Mesendoderm (in vitro differentiated cells): Measurements from ENCODE around the gene F11R.
"Not testable (repeated sequence)": the region's sequence is repeated elsewhere in the genome, so short reads cannot be mapped to it uniquely, and the experiment has no call there.

Source experiments
- DNase-seq: peaks from one replicate; pipeline ENCODE4 v3.0.0; 2013
- H2AK5ac ChIP-seq: 2 replicates; pipeline ENCODE4 v1.6.1; 2013; ENCODE audit warnings: low read length, inconsistent platforms
- H2BK120ac ChIP-seq: 2 replicates; pipeline ENCODE4 v1.6.1; 2013; ENCODE audit warnings: low read depth, mild to moderate bottlenecking, low read length, moderate library complexity, mixed read lengths
- H2BK15ac ChIP-seq: replicated peaks from 2 replicates; pipeline ENCODE4 v1.6.1; 2013; ENCODE audit warnings: low read depth, mild to moderate bottlenecking, moderate library complexity
- H2BK5ac ChIP-seq: 2 replicates; pipeline ENCODE4 v1.6.1; 2013; ENCODE audit warnings: low read length, inconsistent platforms
- H3K18ac ChIP-seq: 2 replicates; pipeline ENCODE4 v1.6.1; 2013; ENCODE audit warnings: mild to moderate bottlenecking, low read length, mixed read lengths
- H3K23ac ChIP-seq: one replicate; pipeline ENCODE4 v1.6.1; 2013; ENCODE audit warnings: low read length
- H3K27ac ChIP-seq: 2 replicates; pipeline ENCODE4 v1.5.1; 2013; ENCODE audit warnings: low read depth, mild to moderate bottlenecking, inconsistent platforms, low read length, moderate library complexity
- H3K27me3 ChIP-seq: 2 replicates; pipeline ENCODE4 v1.6.1; 2013; ENCODE audit warnings: low read length, control low read depth, mild to moderate bottlenecking, inconsistent platforms; ENCODE audit not compliant: insufficient read depth, poor library complexity
- H3K36me3 ChIP-seq: 2 replicates; pipeline ENCODE4 v1.6.1; 2013; ENCODE audit warnings: low read length, inconsistent platforms; ENCODE audit not compliant: control insufficient read depth, insufficient read depth
- H3K4ac ChIP-seq: one replicate; pipeline ENCODE4 v1.6.1; 2013; ENCODE audit warnings: low read depth, mild to moderate bottlenecking, low read length, moderate library complexity
- H3K4me1 ChIP-seq: 2 replicates; pipeline ENCODE4 v1.6.1; 2013; ENCODE audit warnings: low read depth, low read length, inconsistent platforms; ENCODE audit not compliant: control insufficient read depth
- H3K4me2 ChIP-seq: 2 replicates; pipeline ENCODE4 v1.6.1; 2013; ENCODE audit warnings: low read length
- H3K4me3 ChIP-seq: 2 replicates; pipeline ENCODE4 v1.5.1; 2013; ENCODE audit warnings: mild to moderate bottlenecking, low read length
- H3K56ac ChIP-seq: one replicate; pipeline ENCODE4 v1.6.1; 2013; ENCODE audit warnings: low read length
- H3K79me1 ChIP-seq: 2 replicates; pipeline ENCODE4 v1.6.1; 2013; ENCODE audit warnings: low read length, inconsistent platforms
- H3K79me2 ChIP-seq: 2 replicates; pipeline ENCODE4 v1.6.1; 2013; ENCODE audit warnings: mild to moderate bottlenecking, low read length; ENCODE audit not compliant: control insufficient read depth, insufficient read depth
- H3K9ac ChIP-seq: 2 replicates; pipeline ENCODE4 v1.6.1; 2013; ENCODE audit warnings: low read length, inconsistent platforms
- H4K5ac ChIP-seq: one replicate; pipeline ENCODE4 v1.6.1; 2013; ENCODE audit warnings: low read length
- H4K8ac ChIP-seq: one replicate; pipeline ENCODE4 v1.6.1; 2013; ENCODE audit warnings: low read depth, mild to moderate bottlenecking, control low read depth, low read length, moderate library complexity
- WGBS: extraction: QIAGEN DNeasy Blood & Tissue Kit; methylation state at CpG from one replicate; pipeline ENCODE4 v1.1.7; 2013; ENCODE audit warnings: low lambda C conversion rate, missing lambda C conversion rate; ENCODE audit not compliant: insufficient coverage; ENCODE audit errors: extremely low coverage; 5-methylcytosine and 5-hydroxymethylcytosine counted together

Gene F11R

GRCh38 chr1:161019751-161020495 is 1.0 kb downstream of the F11R start:
- peak overlapping the region; percentile 92 for H3K23ac ChIP-seq
- peak overlapping the region; percentile 97 for H3K56ac ChIP-seq
- no peak overlapping the region for H2BK15ac ChIP-seq
- peak; percentile 71 for DNase-seq
- peaks cover 11% of the 10 kb centered on the region for H3K4me1 ChIP-seq
- peak overlapping the region; percentile 39 for H3K4ac ChIP-seq
- peaks cover 46% of the 10 kb centered on the region for H3K79me2 ChIP-seq
- H3K18ac ChIP-seq = peak overlapping the region; percentile 9
- peak overlapping the region; percentile 96 for H3K4me2 ChIP-seq
- H3K27ac ChIP-seq = peak overlapping the region; percentile 89
- H2BK5ac ChIP-seq = peak overlapping the region; percentile 61
- H3K27me3 ChIP-seq = no peaks in the 10 kb centered on the region
- peak overlapping the region; percentile 81 for H3K4me3 ChIP-seq
- H3K9ac ChIP-seq = peak overlapping the region; percentile 97
- no peaks in the 10 kb centered on the region for H3K36me3 ChIP-seq
- H3K79me1 ChIP-seq = peaks cover 5% of the 10 kb centered on the region
- H2AK5ac ChIP-seq = peak overlapping the region; percentile 57
- no peak overlapping the region for H4K5ac ChIP-seq
- no CpG with 5 or more reads among the region's 10 CpGs for WGBS
- no peak overlapping the region for H2BK120ac ChIP-seq
- no peak overlapping the region for H4K8ac ChIP-seq

GRCh38 chr1:161019111-161019660 is 1.8 kb downstream of the F11R start:
- Histone ChIP-seq H3K4me2 (peak overlapping the region; percentile 96), H3K79me2 (peaks cover 50% of the 10 kb centered on the region), H3K4me1 (peaks cover 13% of the 10 kb centered on the region), H3K9ac (peak overlapping the region; percentile 7)
- not testable (repeated sequence) for H3K18ac ChIP-seq, H2BK120ac ChIP-seq, DNase-seq, H3K79me1 ChIP-seq, H3K23ac ChIP-seq, H3K27me3 ChIP-seq, H3K56ac ChIP-seq, H2AK5ac ChIP-seq, H4K5ac ChIP-seq, H4K8ac ChIP-seq, H2BK5ac ChIP-seq, H3K36me3 ChIP-seq, H3K27ac ChIP-seq, H3K4ac ChIP-seq, H2BK15ac ChIP-seq, H3K4me3 ChIP-seq
- no CpG with 5 or more reads among the region's 15 CpGs for WGBS

GRCh38 chr1:161018631-161018930 is 2.4 kb downstream of the F11R start:
- WGBS = no CpG with 5 or more reads among the region's 1 CpG
- H4K5ac ChIP-seq = no peak overlapping the region
- peaks cover 8% of the 10 kb centered on the region for H3K79me1 ChIP-seq
- H3K27me3 ChIP-seq = no peaks in the 10 kb centered on the region
- H2BK5ac ChIP-seq = no peak overlapping the region
- no peak overlapping the region for H2AK5ac ChIP-seq
- H3K4me3 ChIP-seq = no peak overlapping the region
- H3K4me2 ChIP-seq = peak overlapping the region; percentile 22
- peaks cover 56% of the 10 kb centered on the region for H3K79me2 ChIP-seq
- no peak overlapping the region for H3K4ac ChIP-seq
- no peaks in the 10 kb centered on the region for H3K36me3 ChIP-seq
- H4K8ac ChIP-seq = no peak overlapping the region
- H3K4me1 ChIP-seq = peaks cover 17% of the 10 kb centered on the region
- no peak overlapping the region for H3K18ac ChIP-seq
- no peak overlapping the region for H2BK15ac ChIP-seq
- no peak overlapping the region for H3K23ac ChIP-seq
- no peak overlapping the region for H3K27ac ChIP-seq
- peak overlapping the region; percentile 33 for H3K9ac ChIP-seq
- H2BK120ac ChIP-seq = no peak overlapping the region
- no peak overlapping the region for H3K56ac ChIP-seq
- no peak for DNase-seq

GRCh38 chr1:161017756-161018630 is 3.0 kb downstream of the F11R start:
- no peaks in the 10 kb centered on the region for H3K36me3 ChIP-seq
- H3K79me1 ChIP-seq = peaks cover 8% of the 10 kb centered on the region
- no peak overlapping the region for H3K18ac ChIP-seq
- H2BK15ac ChIP-seq = no peak overlapping the region
- H4K8ac ChIP-seq = no peak overlapping the region
- DNase-seq = no peak
- peak overlapping the region; percentile 22 for H3K4me2 ChIP-seq
- H2BK5ac ChIP-seq = no peak overlapping the region
- H3K79me2 ChIP-seq = peaks cover 62% of the 10 kb centered on the region
- peak overlapping the region; percentile 17 for H3K56ac ChIP-seq
- no peak overlapping the region for H2AK5ac ChIP-seq
- H3K23ac ChIP-seq = no peak overlapping the region
- peak overlapping the region; percentile 10 for H3K9ac ChIP-seq
- H3K4ac ChIP-seq = no peak overlapping the region
- H2BK120ac ChIP-seq = no peak overlapping the region
- H3K4me3 ChIP-seq = no peak overlapping the region
- H3K4me1 ChIP-seq = peaks cover 17% of the 10 kb centered on the region
- H3K27me3 ChIP-seq = no peaks in the 10 kb centered on the region
- no CpG with 5 or more reads among the region's 5 CpGs for WGBS
- no peak overlapping the region for H4K5ac ChIP-seq
- H3K27ac ChIP-seq = no peak overlapping the region

GRCh38 chr1:161017181-161017580 is 3.8 kb downstream of the F11R start:
- H3K79me1 ChIP-seq, H3K56ac ChIP-seq, H4K8ac ChIP-seq, H3K4ac ChIP-seq, H3K9ac ChIP-seq, H3K4me2 ChIP-seq, H4K5ac ChIP-seq, H2BK120ac ChIP-seq, H2BK5ac ChIP-seq, H3K18ac ChIP-seq, H3K27ac ChIP-seq, H2AK5ac ChIP-seq, H3K4me3 ChIP-seq, H3K36me3 ChIP-seq, H3K27me3 ChIP-seq, DNase-seq, H2BK15ac ChIP-seq, H3K23ac ChIP-seq: not testable (repeated sequence)
- Histone ChIP-seq H3K79me2 (peaks cover 66% of the 10 kb centered on the region), H3K4me1 (peaks cover 17% of the 10 kb centered on the region)
- WGBS = no CpG with 5 or more reads among the region's 7 CpGs
